GM12891 (cell line): ENCODE data around the gene ZNHIT6.

Source experiments
- POLR2A ChIP-seq: IDR thresholded peaks from 2 replicates; pipeline ENCODE4 v1.6.1; 2011; ENCODE audit warnings: low read depth, low read length, control low read depth
- POLR2AphosphoS5 ChIP-seq: IDR thresholded peaks from 2 replicates; pipeline ENCODE4 v1.6.1; 2011; ENCODE audit warnings: low read depth, low read length, control low read depth
- TAF1 ChIP-seq: IDR thresholded peaks from 2 replicates; pipeline ENCODE4 v1.6.1; 2011; ENCODE audit warnings: low read depth, low read length, control low read depth

- no peak for TF ChIP-seq POLR2AphosphoS5
- no peak for TF ChIP-seq TAF1
- TF ChIP-seq POLR2A, result no peak
These were observed 52.9 kb downstream of the ZNHIT6 start for GRCh38 chr1:85655315-85655714.
